Neutrophil (primary cell): ENCODE results near the gene DDN.

Experiments
- H3K27ac ChIP-seq: fragments of 200-600 bp; sonication (generic); 2 replicates; pipeline ENCODE4 v1.5.1; 2016; ENCODE audit warnings: mild to moderate bottlenecking, moderate library complexity
- H3K27me3 ChIP-seq: fragments of 200-600 bp; sonication (generic); 2 replicates; pipeline ENCODE4 v1.6.0; 2016; ENCODE audit warnings: mild to moderate bottlenecking
- H3K36me3 ChIP-seq: fragments of 200-600 bp; sonication (generic); 2 replicates; pipeline ENCODE4 v1.5.1; 2017
- H3K4me1 ChIP-seq, 2 experiments: fragments of 200-600 bp in 1 of 2; sonication (generic) in 1 of 2; 1 replicate in 1 of 2; 2 replicates in 1 of 2; pipeline versions ENCODE4 v1.5.1 to v1.6.1; 2013 to 2016; ENCODE audit warnings: low read depth in 1 of 2, low read length in 1 of 2, mild to moderate bottlenecking in 1 of 2, moderate library complexity in 1 of 2; ENCODE audit not compliant: control insufficient read depth in 1 of 2, insufficient read depth in 1 of 2
- H3K4me3 ChIP-seq, 2 experiments: fragments of 200-600 bp in 1 of 2; sonication (generic) in 1 of 2; 1 replicate in 1 of 2; 2 replicates in 1 of 2; pipeline ENCODE4 v1.5.1; 2013 to 2016; ENCODE audit warnings: low read depth in 1 of 2, low read length in 1 of 2, mild to moderate bottlenecking in 1 of 2, moderate library complexity in 1 of 2
- H3K9me3 ChIP-seq: fragments of 200-600 bp; sonication (generic); 2 replicates; pipeline ENCODE4 v1.5.1; 2016
- TF ChIP-seq, protein P1 (sequence below): fragments of 200-600 bp; sonication (generic); IDR thresholded peaks from 2 replicates; pipeline ENCODE4 v1.5.1; 2016; ENCODE audit warnings: antibody characterized with exemption

The DDN gene

GRCh38 chr12:49008943-49009342 is 9.8 kb upstream of the DDN start:
- Histone ChIP-seq H3K36me3 (peaks cover 30% of the 10 kb centered on the region), H3K4me1 (peaks cover 17 to 18% of the 10 kb centered on the region in 2 experiments), H3K4me3 (no peak overlapping the region), H3K27me3 (no peaks in the 10 kb centered on the region), H3K9me3 (no peaks in the 10 kb centered on the region), H3K27ac (no peak overlapping the region)
- TF ChIP-seq, protein P1, sequence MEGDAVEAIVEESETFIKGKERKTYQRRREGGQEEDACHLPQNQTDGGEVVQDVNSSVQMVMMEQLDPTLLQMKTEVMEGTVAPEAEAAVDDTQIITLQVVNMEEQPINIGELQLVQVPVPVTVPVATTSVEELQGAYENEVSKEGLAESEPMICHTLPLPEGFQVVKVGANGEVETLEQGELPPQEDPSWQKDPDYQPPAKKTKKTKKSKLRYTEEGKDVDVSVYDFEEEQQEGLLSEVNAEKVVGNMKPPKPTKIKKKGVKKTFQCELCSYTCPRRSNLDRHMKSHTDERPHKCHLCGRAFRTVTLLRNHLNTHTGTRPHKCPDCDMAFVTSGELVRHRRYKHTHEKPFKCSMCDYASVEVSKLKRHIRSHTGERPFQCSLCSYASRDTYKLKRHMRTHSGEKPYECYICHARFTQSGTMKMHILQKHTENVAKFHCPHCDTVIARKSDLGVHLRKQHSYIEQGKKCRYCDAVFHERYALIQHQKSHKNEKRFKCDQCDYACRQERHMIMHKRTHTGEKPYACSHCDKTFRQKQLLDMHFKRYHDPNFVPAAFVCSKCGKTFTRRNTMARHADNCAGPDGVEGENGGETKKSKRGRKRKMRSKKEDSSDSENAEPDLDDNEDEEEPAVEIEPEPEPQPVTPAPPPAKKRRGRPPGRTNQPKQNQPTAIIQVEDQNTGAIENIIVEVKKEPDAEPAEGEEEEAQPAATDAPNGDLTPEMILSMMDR: no peak

DNA sequence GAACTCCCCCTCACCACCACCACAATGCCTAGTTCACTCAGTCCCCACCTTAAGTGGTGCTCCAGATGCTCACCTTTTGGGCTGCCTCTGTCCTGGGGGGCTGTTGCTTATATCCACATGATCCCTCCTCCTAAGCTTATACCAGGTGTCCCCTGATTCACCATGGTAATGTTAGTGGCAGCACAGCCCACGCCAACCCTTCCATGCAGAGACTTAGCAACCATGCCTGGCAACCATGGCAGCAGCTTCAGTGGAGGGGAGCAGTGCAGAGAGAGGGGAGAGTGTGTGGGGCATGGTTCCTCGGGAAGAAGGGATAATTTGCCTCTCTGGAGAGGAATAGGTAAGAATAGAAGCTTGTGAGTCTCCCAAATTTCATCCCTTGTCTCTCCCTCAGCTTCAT is 1.2 kb upstream of the DDN start:
- H3K9me3 ChIP-seq: no peaks in the 10 kb centered on the region
- H3K27me3 ChIP-seq: peaks cover 62% of the 10 kb centered on the region
- no peak overlapping the region for H3K4me3 ChIP-seq
- H3K4me1 ChIP-seq: peaks cover 48 to 53% of the 10 kb centered on the region in 2 experiments
- H3K36me3 ChIP-seq: peaks cover 42% of the 10 kb centered on the region
- TF ChIP-seq, protein P1: no peak
- H3K27ac ChIP-seq: no peak overlapping the region

GRCh38 chr12:48998497-48999353 is 450 bp downstream of the DDN start:
- no peak overlapping the region for H3K27ac ChIP-seq
- H3K4me1 ChIP-seq: peaks cover 39 to 42% of the 10 kb centered on the region in 2 experiments
- peak overlapping the region; percentile 58 to 88 for H3K4me3 ChIP-seq
- peaks cover 78% of the 10 kb centered on the region for H3K27me3 ChIP-seq
- TF ChIP-seq, protein P1: no peak
- peaks cover 37% of the 10 kb centered on the region for H3K36me3 ChIP-seq
- H3K9me3 ChIP-seq: no peaks in the 10 kb centered on the region

DNA sequence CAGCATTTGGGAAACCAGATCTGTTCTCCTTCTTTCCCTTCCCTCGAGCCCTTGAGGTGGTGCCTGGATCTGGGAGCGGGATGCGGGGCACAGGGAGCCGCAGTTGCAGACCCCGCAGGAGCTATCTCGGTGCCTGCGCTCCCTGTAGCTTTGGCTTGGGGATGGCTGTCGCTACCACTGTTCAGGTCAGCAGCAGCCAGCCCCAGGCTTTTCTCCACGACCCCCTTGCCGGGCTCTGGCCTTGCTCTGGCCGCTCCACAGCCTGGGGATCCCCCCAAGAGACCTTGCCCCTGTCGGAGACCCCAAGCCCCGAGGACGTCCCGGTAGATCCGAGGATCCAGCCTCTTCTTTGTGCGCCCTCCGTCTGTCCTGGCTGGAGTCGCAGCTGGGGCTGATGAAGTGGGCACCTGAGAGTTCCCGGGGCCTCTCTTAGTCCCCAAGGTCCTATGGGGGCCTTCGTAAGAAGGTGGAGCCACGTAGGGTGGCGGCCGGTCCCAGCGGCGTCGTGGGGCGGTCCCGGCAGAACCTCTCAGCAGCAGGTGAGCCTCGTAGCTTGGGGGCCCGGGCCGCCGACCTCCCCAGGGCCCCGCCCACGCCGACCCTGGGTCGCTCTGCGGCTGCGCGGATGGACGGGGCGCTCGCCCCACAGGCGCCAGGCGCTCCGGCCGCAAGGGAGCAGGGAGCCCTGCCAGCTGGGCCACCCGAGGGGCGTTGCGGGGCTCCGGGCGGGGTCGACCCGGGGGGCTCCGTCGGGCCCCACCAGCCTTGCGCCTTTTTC is 1.3 kb downstream of the DDN start:
- Histone ChIP-seq H3K27me3 (peaks cover 86% of the 10 kb centered on the region), H3K27ac (no peak overlapping the region), H3K36me3 (peaks cover 29% of the 10 kb centered on the region), H3K4me3 (peak overlapping the region; percentile 58 to 88), H3K4me1 (peaks cover 39 to 42% of the 10 kb centered on the region in 2 experiments), H3K9me3 (no peaks in the 10 kb centered on the region)
- TF ChIP-seq, protein P1: no peak

- Histone ChIP-seq H3K4me3 (peak overlapping the region; percentile 58 to 88), H3K27ac (peak overlapping the region; percentile 16), H3K27me3 (peaks cover 95% of the 10 kb centered on the region), H3K9me3 (no peaks in the 10 kb centered on the region), H3K36me3 (peaks cover 20% of the 10 kb centered on the region), H3K4me1 (peaks cover 39 to 42% of the 10 kb centered on the region in 2 experiments)
- TF ChIP-seq, protein P1: peak; percentile 85
Measured at GRCh38 chr12:48996794-48997718, 2.1 kb downstream of the DDN start.
